OCI-LY7 (cell line): ENCODE measurements around the gene MYT1. TPM values are rescaled to one million over a fixed set of nuclear protein-coding genes. Genes with fewer than 3 reads are reported as not detected.

ENCODE experiments used
- BruUV-seq: library from RNA; stranded (reverse); fragments of 400-500 nt; replicated peaks from 2 replicates; lab custom pipeline; 2021; lab: Mats Ljungman, UMichigan
- CTCF ChIA-PET: fragments of 300-600 bp; sonication (Branson Sonifier 250); formaldehyde crosslinking; loops from one replicate; lab custom pipeline; 2022; ENCODE audit warnings: antibody characterized with exemption; ENCODE audit not compliant: unreplicated experiment; lab: Charles Lee
- POLR2A ChIA-PET: fragments of 300-600 bp; sonication (Branson Sonifier 250); formaldehyde crosslinking; loops from one replicate; lab custom pipeline; 2022; ENCODE audit warnings: antibody characterized with exemption; lab: Charles Lee
- DNase-seq: peaks from one replicate; pipeline ENCODE4 v3.0.0-alpha.2; 2015; ENCODE audit warnings: low spot score
- H2AFZ ChIP-seq: fragments of 200-600 bp; sonication (generic), shearing (Covaris generic); 2 replicates; pipeline ENCODE4 v1.6.1; 2014; ENCODE audit warnings: mild to moderate bottlenecking, antibody characterized with exemption, low read length, moderate library complexity
- H3K27ac ChIP-seq: fragments of 200-600 bp; sonication (generic); 2 replicates; pipeline ENCODE4 v1.5.1; 2014; ENCODE audit warnings: mixed run types, low read depth, mild to moderate bottlenecking, moderate library complexity, low read length, inconsistent platforms; ENCODE audit not compliant: poor library complexity, severe bottlenecking
- H3K36me3 ChIP-seq: fragments of 200-600 bp; sonication (generic); 2 replicates; pipeline ENCODE4 v1.6.1; 2014; ENCODE audit warnings: mild to moderate bottlenecking, antibody characterized with exemption, low read length, moderate library complexity, mixed read lengths; ENCODE audit not compliant: insufficient read depth
- H3K4me1 ChIP-seq: fragments of 200-600 bp; sonication (generic); 2 replicates; pipeline ENCODE4 v1.5.1; 2014; ENCODE audit warnings: mild to moderate bottlenecking, low read length; ENCODE audit not compliant: insufficient read depth, poor library complexity, severe bottlenecking
- H3K4me2 ChIP-seq: fragments of 200-600 bp; sonication (generic); 2 replicates; pipeline ENCODE4 v1.6.1; 2014; ENCODE audit warnings: mild to moderate bottlenecking, low read length
- H3K4me3 ChIP-seq: fragments of 200-600 bp; sonication (generic); 2 replicates; pipeline ENCODE4 v1.5.1; 2014; ENCODE audit warnings: mild to moderate bottlenecking, low read depth, low read length; ENCODE audit not compliant: poor library complexity, severe bottlenecking
- H3K79me2 ChIP-seq: fragments of 200-600 bp; sonication (generic); 2 replicates; pipeline ENCODE4 v1.6.1; 2016; ENCODE audit warnings: low read depth, mild to moderate bottlenecking, low read length, moderate library complexity, mixed read lengths; ENCODE audit not compliant: insufficient read depth
- H3K9me2 ChIP-seq: fragments of 200-600 bp; sonication (generic); 2 replicates; pipeline ENCODE4 v1.6.1; 2016; ENCODE audit warnings: mild to moderate bottlenecking, low read length, mixed read lengths; ENCODE audit not compliant: insufficient read depth
- H3K9me3 ChIP-seq: fragments of 200-600 bp; sonication (generic); 2 replicates; pipeline ENCODE4 v1.6.1; 2014; ENCODE audit warnings: mild to moderate bottlenecking, mixed run types, low read length, mixed read lengths
- H4K20me1 ChIP-seq: fragments of 200-600 bp; sonication (generic); 2 replicates; pipeline ENCODE4 v1.6.1; 2014; ENCODE audit warnings: mild to moderate bottlenecking, antibody characterized with exemption, low read length, moderate library complexity, mixed read lengths; ENCODE audit not compliant: insufficient read depth
- EZH2phosphoT487 ChIP-seq: fragments of 200-600 bp; sonication (generic); IDR thresholded peaks from 2 replicates; pipeline ENCODE4 v1.6.1; 2018; ENCODE audit warnings: low read depth, borderline replicate concordance, mild to moderate bottlenecking, mixed run types, antibody characterized with exemption, low read length, moderate library complexity, mixed read lengths
- intact Hi-C: fragments of 100-400 bp; cut with micrococcal nuclease; formaldehyde crosslinking; loops from one replicate; pipeline ENCODE4 v1.10.0; 2022; ENCODE audit not compliant: unreplicated experiment
- total RNA-seq, 2 experiments: library from RNA; depleted of rRNA in 1 of 2; stranded (reverse); fragments of >200 nt in 1 of 2; shearing (Covaris generic) in 1 of 2; gene quantifications; 2 replicates each; pipeline ENCODE4 v1.2.3, GENCODE V29; 2014 to 2022
- TF ChIP-seq, protein P1 (sequence below): fragments of 200-600 bp; sonication (generic); conservative IDR thresholded peaks from 2 replicates; pipeline ENCODE4 v1.5.1; 2014; ENCODE audit warnings: mild to moderate bottlenecking, antibody characterized with exemption, low read length, moderate library complexity, mixed read lengths

Gene MYT1
- total RNA-seq, 2 experiments from 2014 or later = 0.32 to 0.95 TPM

- BruUV-seq = no TSS peak
- Histone ChIP-seq H2AFZ (no peak overlapping the region), H3K27ac (no peak overlapping the region), H4K20me1 (no peaks in the 10 kb centered on the region), H3K9me3 (no peaks in the 10 kb centered on the region), H3K9me2 (no peaks in the 10 kb centered on the region), H3K4me2 (no peak overlapping the region), H3K4me3 (no peak overlapping the region), H3K4me1 (no peaks in the 10 kb centered on the region), H3K36me3 (no peaks in the 10 kb centered on the region), H3K79me2 (no peaks in the 10 kb centered on the region)
- DNase-seq = no peak
- intact Hi-C loops = no loop called here
- ChIA-PET POLR2A (no interaction called here), CTCF (no interaction called here)
- TF ChIP-seq, protein P1, sequence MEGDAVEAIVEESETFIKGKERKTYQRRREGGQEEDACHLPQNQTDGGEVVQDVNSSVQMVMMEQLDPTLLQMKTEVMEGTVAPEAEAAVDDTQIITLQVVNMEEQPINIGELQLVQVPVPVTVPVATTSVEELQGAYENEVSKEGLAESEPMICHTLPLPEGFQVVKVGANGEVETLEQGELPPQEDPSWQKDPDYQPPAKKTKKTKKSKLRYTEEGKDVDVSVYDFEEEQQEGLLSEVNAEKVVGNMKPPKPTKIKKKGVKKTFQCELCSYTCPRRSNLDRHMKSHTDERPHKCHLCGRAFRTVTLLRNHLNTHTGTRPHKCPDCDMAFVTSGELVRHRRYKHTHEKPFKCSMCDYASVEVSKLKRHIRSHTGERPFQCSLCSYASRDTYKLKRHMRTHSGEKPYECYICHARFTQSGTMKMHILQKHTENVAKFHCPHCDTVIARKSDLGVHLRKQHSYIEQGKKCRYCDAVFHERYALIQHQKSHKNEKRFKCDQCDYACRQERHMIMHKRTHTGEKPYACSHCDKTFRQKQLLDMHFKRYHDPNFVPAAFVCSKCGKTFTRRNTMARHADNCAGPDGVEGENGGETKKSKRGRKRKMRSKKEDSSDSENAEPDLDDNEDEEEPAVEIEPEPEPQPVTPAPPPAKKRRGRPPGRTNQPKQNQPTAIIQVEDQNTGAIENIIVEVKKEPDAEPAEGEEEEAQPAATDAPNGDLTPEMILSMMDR = no peak
- no peak for TF ChIP-seq EZH2phosphoT487
Observed at GRCh38 chr20:64203037-64203777, 39.0 kb downstream of the MYT1 start.

DNA sequence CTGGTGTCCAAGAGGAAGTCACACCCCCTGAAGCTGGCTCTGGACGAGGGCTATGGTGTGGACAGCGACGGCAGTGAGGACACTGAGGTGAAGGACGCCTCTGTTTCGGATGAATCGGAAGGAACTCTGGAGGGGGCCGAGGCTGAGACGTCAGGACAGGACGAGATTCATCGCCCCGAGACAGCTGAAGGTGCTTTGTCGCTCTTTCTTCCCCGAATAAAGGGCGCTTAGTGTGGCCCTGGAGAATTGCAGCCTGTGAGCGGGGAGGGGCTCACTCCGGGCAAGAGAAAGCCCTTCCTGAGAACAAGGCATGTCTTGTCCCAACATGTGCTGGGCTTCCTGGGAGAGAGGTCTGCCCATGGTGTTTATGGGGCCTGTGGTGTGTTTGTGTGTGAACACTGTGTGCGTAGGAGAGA is 41.4 kb downstream of the MYT1 start:
- CTCF ChIA-PET = no interaction called here
- TF ChIP-seq, protein P1 = no peak
- TF ChIP-seq EZH2phosphoT487 = no peak

DNA sequence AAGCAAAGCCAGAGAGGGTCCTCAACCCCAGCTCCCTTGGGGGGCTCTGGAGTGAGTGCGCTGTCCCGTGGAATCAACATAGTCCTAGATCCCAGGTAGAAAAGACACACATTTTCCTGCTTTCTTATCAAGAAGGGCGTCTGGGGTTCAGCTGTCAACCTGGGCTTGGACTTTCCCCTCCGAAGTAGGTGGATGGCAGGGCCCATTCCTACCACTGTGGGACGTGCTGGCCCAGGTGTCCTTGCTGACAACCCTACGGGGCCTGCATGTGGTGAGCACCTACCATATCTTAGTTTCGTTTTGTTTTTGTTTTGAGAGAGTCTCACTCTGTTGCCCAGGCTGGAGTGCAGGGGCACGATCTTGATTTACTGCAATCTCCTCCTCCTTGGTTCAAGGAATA is 42.4 kb downstream of the MYT1 start:
- Histone ChIP-seq H3K9me3 (no peaks in the 10 kb centered on the region), H3K4me1 (no peaks in the 10 kb centered on the region), H2AFZ (no peak overlapping the region), H3K27ac (no peak overlapping the region), H3K4me3 (no peak overlapping the region), H3K4me2 (no peak overlapping the region), H3K36me3 (no peaks in the 10 kb centered on the region), H3K9me2 (no peaks in the 10 kb centered on the region), H4K20me1 (no peaks in the 10 kb centered on the region), H3K79me2 (no peaks in the 10 kb centered on the region)
- CTCF ChIA-PET = no interaction called here
- intact Hi-C loops = no loop called here
- DNase-seq = no peak
- BruUV-seq = no TSS peak
- POLR2A ChIA-PET = no interaction called here
- TF ChIP-seq, protein P1 = no peak

More for the DNA sequence above, 41.4 kb downstream of the MYT1 start:
- POLR2A ChIA-PET = no interaction called here
- BruUV-seq = no TSS peak
- H3K4me1 ChIP-seq = no peaks in the 10 kb centered on the region
- intact Hi-C loops = no loop called here
- no peaks in the 10 kb centered on the region for H3K9me2 ChIP-seq
- no peak overlapping the region for H2AFZ ChIP-seq
- H3K9me3 ChIP-seq = no peaks in the 10 kb centered on the region
- no peaks in the 10 kb centered on the region for H3K36me3 ChIP-seq
- no peaks in the 10 kb centered on the region for H4K20me1 ChIP-seq
- no peaks in the 10 kb centered on the region for H3K79me2 ChIP-seq
- no peak overlapping the region for H3K4me2 ChIP-seq
- H3K4me3 ChIP-seq = no peak overlapping the region
- no peak overlapping the region for H3K27ac ChIP-seq
- no peak for DNase-seq
